ENCODE data around the gene FAM118B. TPM values are rescaled to one million over a fixed set of nuclear protein-coding genes. Genes with fewer than 3 reads are reported as not detected.

FAM118B gene
- total and polyA plus RNA-seq, 2 donors from 2014 or later = 14.0 to 21.5 TPM

DNA sequence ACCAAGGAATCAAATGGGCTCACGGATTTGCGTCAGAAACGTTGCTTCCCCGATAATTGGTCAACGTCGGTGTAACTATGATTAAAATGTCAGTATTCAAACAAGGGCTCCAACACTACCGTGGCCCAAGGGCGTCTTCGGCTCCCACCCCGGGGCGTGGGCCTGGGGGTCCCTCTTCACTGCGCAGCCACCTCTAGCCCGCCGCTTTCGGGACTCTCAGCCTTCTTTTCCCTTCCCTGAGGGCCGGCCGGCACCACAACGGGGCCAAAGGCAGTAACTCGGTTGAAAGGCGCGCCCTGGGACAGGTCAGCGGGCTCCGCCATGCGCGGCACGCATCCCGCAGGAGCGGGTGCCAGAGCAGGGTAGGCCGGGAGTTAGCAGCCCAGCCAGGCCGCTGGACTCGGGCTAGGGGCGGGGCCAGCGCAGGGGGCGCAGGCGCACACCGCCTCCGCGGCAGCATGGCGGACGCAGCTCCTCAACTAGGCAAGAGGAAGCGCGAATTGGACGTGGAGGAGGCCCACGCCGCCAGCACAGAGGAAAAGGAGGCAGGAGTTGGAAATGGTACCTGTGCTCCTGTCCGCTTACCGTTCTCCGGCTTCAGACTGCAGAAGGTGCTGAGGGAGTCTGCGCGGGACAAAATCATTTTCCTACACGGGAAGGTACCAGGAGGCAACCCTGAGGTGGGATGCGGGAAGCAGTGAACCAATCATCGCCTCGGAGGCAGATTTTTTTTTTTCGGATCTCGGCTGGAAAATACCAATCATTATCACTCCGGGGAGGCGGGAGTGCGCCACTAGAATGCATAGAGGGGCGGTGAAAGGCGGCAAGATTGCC lies 92.3 kb downstream of the FAM118B start, which contains the start of gene DCPS:
Gene DCPS (plus strand): TSS at position 438 of the 834 bp plus-strand sequence. CDS start 21 bp downstream, at position 459.
- no peak for FAIRE-seq
- intact Hi-C loops (cut with DNase I) = no loop called here

DNA sequence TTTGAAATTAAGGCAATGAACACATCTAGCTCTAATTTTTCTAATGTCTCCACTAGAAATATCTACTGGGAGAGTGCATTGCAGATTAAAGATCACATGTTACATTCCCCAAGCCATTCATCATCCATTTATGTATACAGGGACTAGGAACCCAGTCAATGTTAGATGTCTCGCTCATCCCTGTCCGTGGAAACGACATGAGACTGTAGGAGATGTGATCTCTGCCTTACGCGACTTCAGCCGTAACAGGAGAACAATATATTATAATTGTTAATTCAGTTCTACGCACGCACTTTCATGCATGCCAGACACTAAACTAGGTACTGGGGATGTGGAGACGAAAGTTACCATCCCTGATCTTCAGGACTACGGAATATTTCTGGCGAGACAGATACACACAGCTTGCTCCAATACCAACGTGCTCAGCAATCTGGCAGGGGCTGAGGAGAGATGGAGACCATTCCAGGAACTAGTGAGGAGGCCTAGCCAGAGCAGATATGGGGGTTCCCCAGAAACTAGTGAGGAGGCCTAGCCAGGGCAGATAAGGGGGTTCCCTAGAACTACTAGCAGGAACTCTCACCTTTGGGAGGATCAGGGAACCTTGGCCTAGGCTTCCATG lies 93.0 kb downstream of the FAM118B start:
- DNase-seq = no peak
- peaks cover 0 to 2% (median 0%) of the 10 kb centered on the region in 3 donors for H3K36me3 ChIP-seq (ENCODE audit: control insufficient read depth in 2 of 3, insufficient read depth in 3 of 3, low read length in 3 of 3)
- H3K9me3 ChIP-seq (ENCODE audit: control insufficient read depth in 2 of 3, insufficient read depth in 1 of 3, low read length in 3 of 3) = no peaks in the 10 kb centered on the region
- intact Hi-C loops (cut with DNase I) = no loop called here
- peaks cover 0 to 7% (median 0%) of the 10 kb centered on the region in 3 donors for H3K4me1 ChIP-seq (ENCODE audit: control insufficient read depth in 2 of 3, insufficient read depth in 2 of 3, low read depth in 1 of 3, low read length in 3 of 3)
- H3K27ac ChIP-seq (ENCODE audit: low read depth in 2 of 2, low read length in 2 of 2) = peak overlapping the region in 1 of 2 donors; percentile 96
- no peaks in the 10 kb centered on the region for H3K27me3 ChIP-seq (ENCODE audit: control insufficient read depth, insufficient read depth, low read length)
- FAIRE-seq = no peak
- TF ChIP-seq, protein P1, sequence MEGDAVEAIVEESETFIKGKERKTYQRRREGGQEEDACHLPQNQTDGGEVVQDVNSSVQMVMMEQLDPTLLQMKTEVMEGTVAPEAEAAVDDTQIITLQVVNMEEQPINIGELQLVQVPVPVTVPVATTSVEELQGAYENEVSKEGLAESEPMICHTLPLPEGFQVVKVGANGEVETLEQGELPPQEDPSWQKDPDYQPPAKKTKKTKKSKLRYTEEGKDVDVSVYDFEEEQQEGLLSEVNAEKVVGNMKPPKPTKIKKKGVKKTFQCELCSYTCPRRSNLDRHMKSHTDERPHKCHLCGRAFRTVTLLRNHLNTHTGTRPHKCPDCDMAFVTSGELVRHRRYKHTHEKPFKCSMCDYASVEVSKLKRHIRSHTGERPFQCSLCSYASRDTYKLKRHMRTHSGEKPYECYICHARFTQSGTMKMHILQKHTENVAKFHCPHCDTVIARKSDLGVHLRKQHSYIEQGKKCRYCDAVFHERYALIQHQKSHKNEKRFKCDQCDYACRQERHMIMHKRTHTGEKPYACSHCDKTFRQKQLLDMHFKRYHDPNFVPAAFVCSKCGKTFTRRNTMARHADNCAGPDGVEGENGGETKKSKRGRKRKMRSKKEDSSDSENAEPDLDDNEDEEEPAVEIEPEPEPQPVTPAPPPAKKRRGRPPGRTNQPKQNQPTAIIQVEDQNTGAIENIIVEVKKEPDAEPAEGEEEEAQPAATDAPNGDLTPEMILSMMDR (IDR thresholded peaks at IDR 0.05; ENCODE audit: borderline replicate concordance, extremely low read depth, insufficient read depth) = no peak
- H3K9ac ChIP-seq (ENCODE audit: low read length in 3 of 3) = peak overlapping the region; percentile 15 to 99 (median 91)
- peak overlapping the region; percentile 74 to 99 (median 97) for H3K4me3 ChIP-seq (ENCODE audit: low read length in 3 of 3)

More for the DNA sequence above, 92.3 kb downstream of the FAM118B start, which contains the start of gene DCPS:
- peak within 1 kb of the TSS; percentile 89 to 96 for H3K27ac ChIP-seq (ENCODE audit: low read depth in 2 of 2, low read length in 2 of 2)
- H3K9me3 ChIP-seq (ENCODE audit: control insufficient read depth in 2 of 3, insufficient read depth in 1 of 3, low read length in 3 of 3) = no peaks in the 10 kb centered on the region
- H3K9ac ChIP-seq (ENCODE audit: low read length in 3 of 3) = peak within 1 kb of the TSS; percentile 91 to 99 (median 93)
- peaks cover 0 to 2% (median 0%) of the 10 kb centered on the region in 3 donors for H3K36me3 ChIP-seq (ENCODE audit: control insufficient read depth in 2 of 3, insufficient read depth in 3 of 3, low read length in 3 of 3)
- H3K4me3 ChIP-seq (ENCODE audit: low read length in 3 of 3) = peak within 1 kb of the TSS; percentile 74 to 99 (median 97)
- TF ChIP-seq, protein P1 (IDR thresholded peaks at IDR 0.05; ENCODE audit: borderline replicate concordance, extremely low read depth, insufficient read depth) = no peak
- peak; percentile 93 to 96 (median 96) for DNase-seq
- peaks cover 0 to 7% (median 0%) of the 10 kb centered on the region in 3 donors for H3K4me1 ChIP-seq (ENCODE audit: control insufficient read depth in 2 of 3, insufficient read depth in 2 of 3, low read depth in 1 of 3, low read length in 3 of 3)
- no peaks in the 10 kb centered on the region for H3K27me3 ChIP-seq (ENCODE audit: control insufficient read depth, insufficient read depth, low read length)

DNA sequence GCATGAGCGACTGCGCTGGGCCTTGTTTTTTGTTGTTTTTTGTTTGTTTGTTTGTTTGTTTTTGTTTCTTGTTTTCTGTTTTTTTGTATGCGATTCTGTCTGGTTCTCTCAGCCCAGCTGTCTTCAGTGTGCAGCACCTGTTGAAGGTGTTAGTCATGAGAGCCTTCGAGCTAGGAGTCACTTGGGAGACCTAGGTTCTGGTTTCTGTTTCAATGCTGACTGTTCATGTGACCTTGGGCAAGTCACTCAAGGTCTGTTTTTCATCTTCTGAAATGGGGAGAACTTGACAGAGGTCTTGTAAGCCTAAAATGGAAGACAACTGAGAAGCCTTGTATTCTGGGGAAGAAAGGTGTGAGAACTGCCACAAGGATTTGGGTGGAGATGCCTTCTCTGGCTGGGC lies 94.1 kb downstream of the FAM118B start:
- H3K27me3 ChIP-seq (ENCODE audit: control insufficient read depth, insufficient read depth, low read length) = no peaks in the 10 kb centered on the region
- H3K27ac ChIP-seq (ENCODE audit: low read depth in 2 of 2, low read length in 2 of 2) = no peak overlapping the region
- TF ChIP-seq, protein P1 (IDR thresholded peaks at IDR 0.05; ENCODE audit: borderline replicate concordance, extremely low read depth, insufficient read depth) = no peak
- no peak for DNase-seq
- no peak overlapping the region for H3K9ac ChIP-seq (ENCODE audit: low read length in 3 of 3)
- H3K9me3 ChIP-seq (ENCODE audit: control insufficient read depth in 2 of 3, insufficient read depth in 1 of 3, low read length in 3 of 3) = no peaks in the 10 kb centered on the region
- no peak overlapping the region for H3K4me3 ChIP-seq (ENCODE audit: low read length in 3 of 3)
- FAIRE-seq = no peak
- peaks cover 0 to 8% (median 0%) of the 10 kb centered on the region in 3 donors for H3K4me1 ChIP-seq (ENCODE audit: control insufficient read depth in 2 of 3, insufficient read depth in 2 of 3, low read depth in 1 of 3, low read length in 3 of 3)
- intact Hi-C loops (cut with DNase I) = no loop called here
- H3K36me3 ChIP-seq (ENCODE audit: control insufficient read depth in 2 of 3, insufficient read depth in 3 of 3, low read length in 3 of 3) = peaks cover 0 to 2% (median 0%) of the 10 kb centered on the region in 3 donors

All from kidney (tissue), 14 donors.